ENCODE measurements around the gene VENTX.
"Not testable (repeated sequence)": the region's sequence is repeated elsewhere in the genome, so short reads cannot be mapped to it uniquely, and the experiment has no call there.

Gene VENTX

DNA sequence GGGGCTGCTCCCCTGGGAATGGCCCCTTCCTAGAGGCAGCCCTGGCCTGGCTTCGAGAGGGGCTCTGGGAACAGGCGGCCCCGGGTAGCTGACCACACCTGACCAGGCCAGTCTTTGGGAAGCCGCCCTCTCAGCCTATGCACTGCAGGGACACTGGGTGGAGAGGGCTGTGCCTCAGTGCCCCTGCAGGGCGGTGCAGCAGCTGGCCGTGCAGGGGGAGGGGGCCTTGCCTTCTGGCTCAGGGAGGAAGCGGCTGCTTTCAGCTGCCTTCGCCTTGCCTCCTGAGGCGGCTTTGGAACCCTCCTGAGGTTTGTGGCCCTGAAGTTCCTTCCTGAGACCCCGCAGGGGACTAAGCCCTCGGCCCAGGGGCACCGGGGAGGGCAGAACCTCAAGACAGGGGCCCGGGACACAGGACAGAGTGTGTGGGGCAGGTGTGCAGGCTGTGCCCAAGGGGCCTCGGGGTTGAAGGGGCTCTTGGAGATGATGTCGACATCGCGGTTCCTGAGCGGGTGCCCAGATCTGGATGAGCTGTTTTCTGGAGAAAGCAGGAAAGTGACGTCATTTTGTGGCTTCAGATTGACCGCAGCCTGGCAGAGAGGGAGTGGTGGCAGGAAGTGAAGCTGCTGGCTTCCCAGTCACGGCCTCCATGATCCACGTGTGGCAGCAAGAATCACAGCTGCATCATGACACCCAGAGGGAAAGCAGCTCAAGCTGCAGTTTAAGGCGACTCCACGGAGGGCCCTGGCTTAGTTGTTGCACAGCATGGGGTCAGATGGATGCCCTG lies 21.4 kb downstream of the VENTX start:
- ATAC-seq, result peak; percentile 65 to 70

DNA sequence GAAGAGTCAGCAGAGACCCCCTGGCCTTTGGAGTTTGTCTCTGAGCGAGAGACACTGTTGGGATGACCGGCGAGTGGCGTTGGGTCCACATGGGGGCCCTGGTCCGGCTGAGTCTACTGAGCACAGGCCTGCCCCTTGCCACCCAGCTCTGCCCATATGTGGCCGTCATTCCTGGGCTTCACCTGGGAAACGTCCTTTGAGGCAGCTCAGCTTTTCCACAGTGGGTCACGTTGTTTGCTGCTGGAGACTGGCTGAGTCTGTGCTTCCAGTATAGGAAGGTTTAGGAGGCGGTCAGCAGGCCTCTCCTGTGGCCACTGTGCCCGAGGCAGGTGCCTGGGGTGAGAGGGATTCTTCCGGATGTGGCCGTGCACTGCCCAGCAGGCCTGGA lies 21.9 kb downstream of the VENTX start:
- no peak for ATAC-seq

DNA sequence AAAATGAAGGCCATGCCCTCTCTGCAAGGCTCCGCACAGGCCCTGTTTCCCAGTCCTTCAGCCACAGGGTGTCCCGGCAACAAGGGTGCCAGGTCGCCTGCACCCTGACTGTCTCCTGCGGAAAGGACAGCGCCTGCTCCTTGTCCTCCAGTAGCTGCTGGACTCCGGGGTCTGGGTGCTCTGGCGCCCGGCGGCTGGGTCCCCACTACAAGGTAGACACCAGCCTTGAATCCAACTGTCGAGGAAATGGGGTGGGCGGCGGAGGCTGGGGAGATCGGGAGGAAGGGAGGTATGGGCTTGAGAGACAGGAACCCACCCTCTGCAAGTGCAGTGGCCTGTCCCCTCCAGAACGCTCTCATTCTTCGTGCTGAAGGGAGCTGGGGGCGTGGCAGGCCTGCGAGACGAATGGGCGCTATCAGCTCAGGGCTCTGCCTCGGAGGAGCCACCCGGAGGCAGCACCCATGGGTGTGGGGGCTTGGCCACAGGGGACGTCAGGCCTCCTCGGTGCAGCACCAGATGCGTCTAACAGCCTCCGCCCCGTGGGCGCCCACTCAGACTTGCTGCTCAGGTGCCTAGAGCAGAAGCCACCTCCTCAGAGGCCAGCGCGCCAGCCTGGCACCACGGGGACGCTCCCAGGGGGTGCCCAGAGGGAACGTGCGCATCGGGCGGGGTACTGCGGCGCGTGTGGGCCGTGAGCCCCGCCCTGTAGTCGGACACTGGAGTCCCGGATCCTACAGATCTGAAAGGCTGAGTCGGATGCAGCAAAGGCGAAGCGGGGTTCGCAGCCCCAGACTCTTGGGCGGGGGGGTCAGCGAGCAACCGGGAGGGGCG lies 23.5 kb downstream of the VENTX start:
- peak; percentile 56 to 57 for ATAC-seq

DNA sequence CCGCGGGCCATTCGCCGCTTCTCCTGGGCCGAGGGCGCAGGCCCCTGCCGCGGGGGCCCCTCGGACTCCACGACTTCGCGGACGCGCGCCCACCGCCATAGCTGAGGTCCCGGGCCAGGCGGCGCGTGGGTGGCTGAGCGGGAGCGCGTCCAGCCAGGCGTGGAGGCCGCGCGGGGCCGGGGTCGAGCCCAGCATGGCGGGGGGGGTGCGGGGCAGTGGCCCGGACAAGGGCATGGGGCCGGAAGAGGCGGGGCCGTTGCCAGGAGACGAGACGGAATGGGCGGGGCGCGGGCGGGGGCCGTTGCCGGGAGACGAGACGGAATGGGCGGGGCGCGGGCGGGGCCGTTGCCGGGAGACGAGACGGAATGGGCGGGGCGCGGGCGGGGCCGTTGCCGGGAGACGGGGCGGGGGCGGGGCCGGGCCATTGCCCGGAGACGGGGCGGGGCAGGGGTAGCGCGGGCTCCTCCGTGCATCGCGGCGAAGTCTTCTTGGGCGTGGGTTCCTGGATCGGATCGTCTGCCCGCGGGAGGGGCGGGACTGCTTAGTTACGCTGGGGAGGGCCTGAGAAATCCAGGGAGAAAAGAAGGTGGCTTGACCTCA lies 24.2 kb downstream of the VENTX start:
- ATAC-seq, result peak; percentile 44 to 52

DNA sequence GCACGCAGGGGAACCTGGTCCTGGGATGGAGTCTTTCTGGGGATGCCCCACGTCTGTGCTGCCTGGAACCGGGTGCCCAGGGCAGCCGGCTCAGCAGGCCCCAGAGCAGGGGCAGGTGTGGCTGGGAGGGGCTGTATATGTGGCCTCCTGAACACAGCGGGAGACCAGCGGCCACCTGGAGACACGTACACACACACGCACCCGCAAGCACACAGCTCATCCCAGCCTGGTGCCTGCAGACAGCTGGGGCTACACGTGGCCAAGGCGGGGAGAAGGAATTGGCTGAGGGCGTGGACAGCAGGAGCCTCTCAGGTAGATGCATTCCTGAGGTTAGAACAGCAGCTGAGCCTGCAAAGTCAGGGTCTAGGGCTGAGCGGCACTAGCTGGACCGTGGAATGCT lies 25.0 kb downstream of the VENTX start:
- ATAC-seq, result no peak

DNA sequence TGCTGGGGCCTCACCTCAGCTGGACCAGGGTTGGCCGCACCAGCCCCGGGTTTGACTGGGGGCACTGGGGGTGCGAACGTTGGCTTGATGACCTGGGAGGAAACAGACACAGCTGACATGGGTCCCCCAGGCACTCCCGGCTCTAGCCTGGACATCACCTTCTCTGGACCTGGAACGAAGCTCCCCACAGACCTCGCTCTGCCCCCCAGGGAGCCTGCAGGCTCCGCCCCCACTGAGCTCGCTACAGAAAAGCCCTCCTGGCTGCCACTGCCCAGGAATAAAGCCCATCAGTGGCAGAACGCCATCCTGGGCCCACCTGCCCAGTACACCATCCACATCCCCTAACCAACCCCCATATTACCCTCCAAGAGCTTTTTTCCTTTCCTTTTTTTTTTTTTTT lies 26.0 kb downstream of the VENTX start:
- no peak for ATAC-seq

DNA sequence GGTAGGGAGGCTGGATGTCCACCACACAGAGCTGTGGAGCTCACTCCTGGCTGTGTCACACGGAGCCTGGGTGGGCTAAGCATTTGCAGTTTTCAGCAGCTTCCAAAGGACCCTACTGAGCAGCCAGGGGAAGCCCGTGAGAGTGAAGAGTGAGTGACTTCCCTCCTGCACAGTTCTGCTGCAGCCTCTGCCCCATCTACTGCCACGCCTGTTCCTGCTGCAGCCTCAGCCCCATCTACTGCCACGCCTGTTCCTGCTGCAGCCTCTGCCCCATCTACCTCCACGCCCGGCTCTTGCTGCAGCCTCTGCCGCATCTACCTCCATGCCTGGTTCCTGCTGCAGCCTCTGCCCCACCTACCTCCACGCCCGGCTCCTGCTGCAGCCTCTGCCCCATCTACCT lies 26.8 kb downstream of the VENTX start:
- ATAC-seq, result no peak

DNA sequence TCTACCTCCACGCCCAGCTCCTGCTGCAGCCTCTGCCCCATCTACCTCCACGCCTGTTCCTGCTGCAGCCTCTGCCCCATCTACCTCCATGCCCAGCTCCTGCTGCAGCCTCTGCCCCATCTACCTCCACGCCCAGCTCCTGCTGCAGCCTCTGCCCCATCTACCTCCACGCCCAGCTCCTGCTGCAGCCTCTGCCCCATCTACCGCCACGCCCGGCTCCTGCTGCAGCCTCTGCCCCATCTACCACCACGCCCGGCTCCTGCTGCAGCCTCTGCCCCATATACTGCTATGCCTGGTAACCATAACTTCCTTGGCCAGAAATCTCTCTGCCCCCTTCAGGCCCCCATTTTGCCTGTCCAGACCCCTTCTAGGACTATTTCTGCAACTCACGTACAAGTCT lies 27.4 kb downstream of the VENTX start:
- ATAC-seq, result not testable (repeated sequence)

DNA sequence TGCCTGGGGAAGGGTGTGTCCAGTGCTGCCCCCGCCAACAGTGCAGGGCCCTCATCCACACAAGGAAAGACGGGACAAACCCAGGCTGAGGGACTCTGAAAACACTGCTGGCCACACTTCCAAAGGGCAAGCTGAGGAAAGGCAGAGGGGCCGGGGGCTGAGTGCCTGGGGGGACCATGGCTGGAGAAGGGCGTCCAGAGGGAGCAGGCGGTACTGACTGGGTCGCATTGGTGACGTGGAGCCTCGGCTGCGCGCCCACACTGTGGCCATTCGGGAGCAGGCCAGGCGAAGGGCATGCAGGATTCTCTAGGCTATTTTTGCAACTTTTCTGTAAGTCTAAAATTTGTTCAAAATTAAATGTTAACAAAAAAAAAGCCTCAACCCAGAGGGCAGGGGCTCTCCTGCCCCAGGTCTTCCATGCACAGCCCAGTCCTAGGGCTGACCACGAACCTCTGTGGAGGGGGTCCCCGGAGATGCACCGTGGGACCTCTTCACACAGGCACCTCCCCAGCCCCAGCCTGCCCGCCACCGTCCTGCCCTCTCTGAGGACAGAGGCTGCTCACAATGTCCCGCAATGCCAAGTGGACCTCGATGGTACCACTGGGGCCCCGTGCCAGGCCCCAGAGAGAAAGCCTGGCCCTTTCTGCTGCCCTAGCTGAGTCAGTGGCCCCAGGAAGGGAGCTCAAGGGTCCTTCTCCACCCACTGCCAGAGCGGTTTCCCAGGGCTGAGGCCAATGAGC lies 28.6 kb downstream of the VENTX start:
- ATAC-seq, result no peak

DNA sequence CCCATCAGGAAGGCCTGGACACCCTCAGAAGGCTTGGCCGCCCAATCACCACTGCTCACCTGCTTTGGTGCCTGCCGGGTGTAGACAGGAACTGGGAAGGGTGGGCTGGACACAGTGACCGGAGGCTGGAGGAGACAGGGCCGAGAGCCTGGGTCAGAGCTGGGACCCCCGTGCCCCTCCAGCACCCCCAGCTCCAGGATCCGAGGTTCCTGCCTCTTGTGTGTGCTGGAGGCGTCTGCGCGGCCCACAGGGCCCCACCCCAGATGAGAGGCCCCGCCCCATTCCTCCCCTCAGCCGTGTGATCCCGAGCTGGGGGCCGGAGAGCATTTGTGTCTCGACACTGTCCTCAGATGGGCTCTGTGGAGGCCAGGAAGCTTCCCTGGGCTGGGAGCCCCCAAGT lies 29.6 kb downstream of the VENTX start:
- no peak for ATAC-seq

DNA sequence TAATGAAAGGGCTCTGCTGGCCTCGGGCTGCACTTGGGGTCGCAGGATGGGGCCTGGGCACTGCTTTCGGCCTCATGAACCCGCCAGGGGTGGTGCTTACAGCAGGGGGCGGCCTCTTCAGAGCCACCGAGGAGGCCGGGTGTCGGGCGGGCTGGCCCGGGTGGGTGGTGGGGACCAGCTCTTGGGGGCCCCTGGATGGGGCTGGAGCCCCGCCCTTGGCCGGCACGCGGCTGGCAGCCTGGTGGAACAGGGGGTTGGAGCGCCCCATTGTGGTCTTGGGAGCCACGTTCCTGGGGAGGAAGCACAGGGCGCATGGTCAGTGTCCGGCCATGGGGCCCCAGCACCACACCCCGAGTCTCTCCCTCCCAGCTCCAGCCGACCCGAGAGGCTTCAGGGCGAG lies 30.2 kb downstream of the VENTX start:
- no peak for ATAC-seq

DNA sequence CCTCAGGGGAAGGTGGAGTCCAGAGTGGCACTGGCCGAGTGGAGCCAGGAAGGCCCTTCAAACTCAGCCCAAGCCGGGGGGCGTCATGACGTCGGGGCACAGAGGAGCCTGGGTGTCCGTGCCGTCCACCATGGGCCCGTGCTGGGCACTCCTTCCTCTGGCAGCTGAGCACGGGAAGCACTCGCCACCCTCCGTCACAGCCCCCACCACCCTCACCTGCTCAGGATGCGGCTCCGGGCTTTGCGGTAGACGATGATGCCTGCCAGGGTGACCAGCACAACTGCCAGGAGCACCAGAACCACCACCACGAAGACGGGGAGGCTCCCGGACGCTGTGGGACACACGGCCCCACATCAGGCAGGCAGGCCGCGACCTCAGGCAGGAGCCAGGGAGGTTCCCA lies 30.9 kb downstream of the VENTX start:
- ATAC-seq, result no peak

DNA sequence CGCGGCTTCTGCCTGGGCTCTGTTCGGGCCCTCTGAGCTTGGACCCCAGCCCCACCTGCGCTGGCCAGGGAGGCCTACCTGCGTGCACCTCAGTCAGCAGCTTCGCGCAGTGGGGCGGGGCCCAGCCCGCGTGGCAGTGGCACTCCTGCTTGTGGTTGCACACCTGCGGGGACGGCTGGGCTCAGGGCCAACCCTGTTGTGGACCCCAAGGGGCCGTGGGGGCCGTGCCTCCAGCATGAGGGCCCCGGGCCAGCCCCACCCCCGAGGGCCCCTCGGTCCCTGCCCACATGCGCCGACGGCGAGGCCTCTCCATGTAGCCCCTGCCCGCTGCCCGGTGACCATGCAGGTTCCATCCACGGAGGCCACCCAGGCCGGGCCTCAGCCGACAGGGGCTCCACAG lies 31.7 kb downstream of the VENTX start:
- no peak for ATAC-seq

DNA sequence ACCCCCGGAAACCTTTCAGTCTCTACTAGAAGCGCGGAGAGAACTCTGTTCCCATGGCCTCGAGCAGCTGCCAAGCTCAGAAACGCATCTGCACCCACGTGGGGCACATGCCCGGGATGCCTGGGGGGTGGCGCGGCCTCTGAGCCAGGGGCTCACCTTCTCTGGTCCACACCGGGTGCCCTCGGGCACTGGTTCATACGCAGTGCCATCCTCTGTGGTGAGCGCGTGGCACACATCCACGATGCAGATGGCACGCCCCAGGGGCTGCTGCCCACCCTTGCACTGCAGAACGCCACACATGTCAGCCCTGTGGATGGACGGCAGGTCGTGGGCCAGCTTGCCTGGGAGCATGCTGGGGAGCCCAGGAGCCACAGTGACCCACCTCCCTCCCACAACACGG lies 32.5 kb downstream of the VENTX start:
- no peak for ATAC-seq

DNA sequence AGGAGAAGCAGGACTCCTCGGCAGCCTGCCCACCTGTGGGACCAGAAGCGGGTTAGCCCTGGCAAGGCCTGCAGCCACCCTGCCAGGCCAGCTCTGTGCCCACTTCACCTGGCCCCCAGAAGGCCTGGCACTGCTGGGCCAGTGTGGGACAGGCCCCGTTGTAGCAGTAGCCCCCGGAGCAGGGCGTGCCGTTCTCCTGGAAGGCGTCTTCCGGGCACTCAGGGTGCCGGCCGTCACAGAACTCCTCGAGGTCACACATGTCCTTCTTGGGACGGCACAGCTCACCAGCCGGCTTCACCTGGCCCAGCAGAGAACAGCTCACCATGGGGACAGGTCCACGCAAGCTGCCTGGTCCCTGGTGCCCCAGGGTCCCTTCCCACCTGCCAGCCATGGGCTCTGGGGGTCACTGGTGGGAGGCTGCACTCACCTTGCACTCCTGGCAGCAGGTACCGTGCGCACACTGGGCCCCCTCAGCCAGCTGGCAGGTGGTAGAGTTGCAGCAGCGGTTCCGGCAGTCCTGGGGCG lies 33.2 kb downstream of the VENTX start:
- ATAC-seq, result no peak

DNA sequence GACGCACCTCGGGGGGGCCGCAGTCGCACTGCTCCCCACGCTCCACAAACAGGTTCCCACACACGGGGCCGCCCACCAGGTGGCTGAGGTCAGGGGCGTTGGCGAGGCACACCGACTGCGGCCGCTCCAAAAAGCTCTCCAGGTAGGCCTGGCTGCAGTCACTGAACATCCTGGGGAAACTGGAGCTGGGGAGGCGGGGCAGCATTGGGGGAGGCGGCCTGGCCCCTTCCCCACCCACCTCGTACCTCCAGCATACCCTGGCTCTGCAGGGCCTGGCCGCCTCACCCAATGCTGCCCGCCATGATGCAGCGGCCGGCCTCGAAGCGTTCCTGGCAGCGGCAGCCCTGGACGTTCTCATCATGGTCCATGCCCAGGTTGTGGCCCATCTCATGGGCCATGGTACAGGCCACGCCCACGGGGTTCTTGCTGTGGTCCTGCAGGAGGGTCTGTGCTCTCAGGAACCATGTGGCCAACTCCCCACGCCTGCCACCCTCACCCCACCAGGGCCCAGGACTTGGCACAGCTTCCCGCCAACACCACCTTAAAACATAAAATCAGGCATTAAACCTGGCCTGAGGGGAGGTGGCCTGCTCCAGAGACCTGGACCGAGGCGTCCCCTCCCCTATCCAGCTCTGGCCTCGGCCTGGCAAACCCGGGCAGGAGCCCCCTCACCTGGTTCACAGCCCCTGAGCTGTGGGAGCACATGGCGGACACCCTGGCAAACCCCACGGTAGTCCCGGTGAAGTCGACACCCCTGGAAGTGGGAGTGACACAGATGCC lies 34.1 kb downstream of the VENTX start:
- ATAC-seq, result no peak

DNA sequence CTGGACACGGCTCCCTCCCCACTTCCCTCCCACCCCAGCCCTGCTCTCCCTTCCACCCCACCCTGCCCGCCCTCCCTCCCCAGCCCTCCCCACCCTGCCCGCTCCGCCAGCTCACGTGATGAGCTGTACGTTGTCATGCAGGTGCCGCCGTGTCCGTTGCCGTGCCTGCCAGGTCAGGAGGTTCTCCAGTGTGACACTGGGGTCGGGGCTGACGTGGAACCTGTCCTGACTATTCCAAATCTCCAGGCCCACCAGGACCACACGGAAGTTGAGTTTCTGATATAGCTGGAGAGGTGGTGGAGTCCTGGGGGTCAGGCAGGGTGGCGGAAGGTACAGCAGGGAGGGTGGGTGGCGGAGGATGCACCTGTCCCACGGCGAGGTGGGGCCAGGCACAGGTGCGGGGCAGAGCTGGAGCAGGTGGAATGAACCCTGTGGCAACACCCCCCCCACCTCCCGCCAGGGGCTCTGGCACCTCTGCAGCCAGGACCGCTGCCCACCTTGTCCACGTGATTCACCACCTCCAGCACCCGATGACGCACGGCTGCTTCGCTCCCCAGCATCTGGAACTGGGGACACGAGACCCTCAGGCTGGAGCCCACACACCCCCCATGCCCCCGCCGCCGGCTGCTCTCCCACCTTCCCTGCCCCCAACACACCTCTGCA lies 34.8 kb downstream of the VENTX start:
- ATAC-seq, result no peak

DNA sequence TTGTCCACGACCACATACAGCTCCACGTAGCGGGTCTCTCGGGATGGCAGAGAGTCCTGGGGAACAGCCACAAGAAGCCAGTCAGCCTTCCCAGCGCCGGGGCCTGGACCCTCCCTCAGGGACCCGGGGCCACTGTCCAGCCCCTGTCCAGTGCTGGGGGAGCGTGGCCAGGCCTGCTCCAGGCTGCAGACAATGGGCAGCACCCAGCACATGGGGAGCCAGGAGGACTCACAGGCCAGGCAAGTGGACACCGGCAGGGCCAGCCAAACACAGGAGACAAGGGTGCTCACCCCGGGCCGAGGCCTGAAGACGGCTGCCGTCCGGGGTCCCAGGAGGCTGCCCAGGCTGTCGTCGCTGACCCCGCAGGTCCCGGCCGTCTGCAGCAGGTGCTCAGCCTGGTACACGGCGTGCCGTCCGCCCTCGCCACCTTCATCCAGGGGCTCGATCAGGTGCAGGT lies 35.3 kb downstream of the VENTX start:
- no peak for ATAC-seq

DNA sequence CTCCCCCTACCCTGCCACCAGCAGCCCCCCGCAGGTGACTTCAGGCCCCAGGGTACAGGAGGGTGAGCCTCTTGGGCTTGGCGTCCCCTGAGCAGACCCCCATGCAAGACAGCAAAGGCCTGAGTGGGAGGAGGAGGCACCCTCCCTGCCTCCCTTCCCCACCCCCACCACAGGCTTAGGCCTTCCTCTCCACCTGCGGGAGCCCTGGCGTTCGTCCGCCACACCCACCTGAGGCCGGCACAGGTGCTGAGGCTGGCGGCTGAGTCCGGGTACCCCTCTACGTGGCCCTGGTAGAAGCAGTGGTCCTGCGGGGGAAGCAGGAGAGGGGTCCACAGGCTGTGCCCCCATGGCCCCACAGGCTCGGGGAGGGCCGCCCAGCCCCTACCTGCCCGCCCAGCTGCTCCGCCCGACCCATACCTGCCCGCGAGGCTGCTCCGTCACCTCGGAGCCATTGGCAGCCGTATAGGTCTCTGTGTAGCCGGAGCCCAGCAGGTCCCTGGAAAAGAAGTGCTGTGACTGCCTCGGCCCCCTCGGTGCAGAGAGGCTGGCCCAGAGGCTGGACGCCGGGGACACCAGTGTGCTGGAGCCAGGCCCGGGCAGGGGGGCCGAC lies 36.0 kb downstream of the VENTX start:
- no peak for ATAC-seq

DNA sequence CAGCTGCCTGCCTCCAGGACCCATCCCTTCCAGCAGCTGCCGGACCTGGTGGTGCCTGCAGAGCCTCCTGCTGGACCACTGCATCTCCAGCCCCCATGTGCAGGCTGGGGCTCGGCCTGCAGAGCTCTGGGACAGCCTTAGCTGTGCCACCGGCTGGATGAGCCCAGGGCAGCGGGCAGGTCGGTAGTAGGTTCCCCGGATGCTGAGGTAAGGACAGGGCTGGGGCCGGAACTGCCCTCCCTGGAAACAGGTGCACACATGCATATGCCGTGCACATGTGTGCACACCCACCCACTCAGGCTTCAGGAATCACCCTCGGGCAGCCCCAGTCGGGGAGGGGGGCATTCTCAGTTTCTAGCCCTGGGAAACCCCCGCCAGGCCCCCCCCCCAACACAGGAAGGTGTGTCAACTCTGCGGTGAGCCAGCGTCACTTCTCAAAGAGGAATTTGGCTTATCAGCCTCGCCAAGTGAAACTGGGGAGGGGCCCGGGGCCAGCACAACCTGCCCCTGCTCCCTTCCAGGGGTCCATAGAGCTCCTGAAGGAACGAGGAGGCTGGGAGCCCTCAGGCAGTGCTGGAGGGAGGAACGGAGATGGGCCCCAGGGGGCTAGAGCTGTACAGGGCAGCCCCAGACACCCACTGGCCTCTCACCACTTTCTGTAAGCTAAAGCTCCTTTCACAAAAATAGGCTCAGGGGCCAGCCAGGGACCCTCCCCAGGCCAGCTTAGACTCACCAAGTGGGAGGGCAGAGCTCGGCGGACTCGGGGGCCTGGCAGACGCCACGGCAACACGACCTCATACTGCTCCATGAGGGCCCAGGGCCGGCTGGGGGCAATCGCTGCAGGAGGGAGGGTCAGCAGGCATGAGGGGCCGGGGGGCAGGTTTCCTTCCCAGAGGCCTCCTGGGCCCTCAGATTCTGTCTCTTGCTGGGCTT lies 37.4 kb downstream of the VENTX start:
- peak; percentile 75 to 78 for ATAC-seq

Data from activated CD4-positive, CD25-positive, alpha-beta regulatory T cell treated with anti-CD3 and anti-CD28 coated beads, Interleukin-2, amount 50 U/mL, for 24 hours (primary cell).